Stomach (tissue), 4 donors: ENCODE data around the gene SHISA3.

ENCODE experiments used
- POLR2A ChIP-seq, 4 donors: fragments of 450-650 bp; IDR thresholded peaks; one replicate each; pipeline ENCODE4 v1.6.1; 2016; ENCODE audit warnings: antibody characterized with exemption in 4 of 4, control low read depth in 2 of 4, mild to moderate bottlenecking in 1 of 4, moderate library complexity in 1 of 4
- POLR2AphosphoS5 ChIP-seq, 3 donors: sonication (generic); formaldehyde crosslinking; IDR thresholded peaks; one replicate each; pipeline ENCODE4 v1.6.1; 2016; ENCODE audit warnings: antibody characterized with exemption in 3 of 3

GRCh38 chr4:42377497-42377896 lies 19.8 kb upstream of the SHISA3 start:
- TF ChIP-seq POLR2AphosphoS5 (IDR thresholded peaks at IDR 0.05) = no peak
- no peak for TF ChIP-seq POLR2A (IDR thresholded peaks at IDR 0.05)
